BLaER1 treated with 17β-estradiol and CSF1 and Interleukin-3, amounts not matched to agents 10 nM and 100 nM (cell line): ENCODE data around the gene HMG20B.
A peak's percentile ranks its signal among the peaks of the same experiment; 100 is the strongest.

ENCODE experiments used
- H3K27ac ChIP-seq, 11 experiments: shearing (Covaris generic); formaldehyde crosslinking; 2 replicates each; pipeline ENCODE4 v1.8.1; 2022
- H3K27me3 ChIP-seq, 11 experiments: shearing (Covaris generic); formaldehyde crosslinking; 2 replicates each; pipeline ENCODE4 v1.8.1; 2022
- H3K36me3 ChIP-seq, 11 experiments: shearing (Covaris generic); formaldehyde crosslinking; 2 replicates each; pipeline ENCODE4 v1.8.1; 2022
- H3K4me1 ChIP-seq, 10 experiments: shearing (Covaris generic); formaldehyde crosslinking; 2 replicates each; pipeline ENCODE4 v1.8.1; 2022
- H3K4me2 ChIP-seq, 11 experiments: shearing (Covaris generic); formaldehyde crosslinking; 2 replicates each; pipeline ENCODE4 v1.8.1; 2022
- H3K4me3 ChIP-seq, 10 experiments: shearing (Covaris generic); formaldehyde crosslinking; 2 replicates each; pipeline ENCODE4 v1.8.1; 2022
- H3K9ac ChIP-seq, 11 experiments: shearing (Covaris generic); formaldehyde crosslinking; 2 replicates each; pipeline ENCODE4 v1.8.1; 2022
- H3K9me3 ChIP-seq, 11 experiments: shearing (Covaris generic); formaldehyde crosslinking; replicated peaks in 1 of 11; 2 replicates each; pipeline ENCODE4 v1.8.1; 2022
- H4K20me1 ChIP-seq, 11 experiments: shearing (Covaris generic); formaldehyde crosslinking; 2 replicates each; pipeline ENCODE4 v1.8.1; 2022
- Cebpa-rat ChIP-seq, 11 experiments: shearing (Covaris generic); IDR thresholded peaks; 2 replicates each; pipeline ENCODE4 v1.8.1; 2022

The HMG20B gene

GRCh38 chr19:3573162-3573857 is 566 bp downstream of the HMG20B start:
- peaks cover 0 to 36% (median 17%) of the 10 kb centered on the region in 11 experiments; a peak in 16 of 22 replicates for H4K20me1 ChIP-seq
- no peaks in the 10 kb centered on the region for H3K9me3 ChIP-seq
- no peaks in the 10 kb centered on the region for H3K27me3 ChIP-seq
- peaks cover 7 to 34% (median 11%) of the 10 kb centered on the region in 10 experiments for H3K4me1 ChIP-seq
- H3K4me3 ChIP-seq, result peak overlapping the region; percentile 84 to 99 (median 93)
- H3K27ac ChIP-seq, result peak overlapping the region in 10 of 11 experiments; percentile 76 to 95 (median 88); a peak in 21 of 22 replicates
- TF ChIP-seq Cebpa-rat (IDR thresholded peaks at IDR 0.05), result no peak
- peaks cover 13 to 34% (median 28%) of the 10 kb centered on the region in 11 experiments for H3K36me3 ChIP-seq
- peak overlapping the region; percentile 87 to 96 (median 93) for H3K9ac ChIP-seq
- peak overlapping the region; percentile 82 to 96 (median 91) for H3K4me2 ChIP-seq

- Histone ChIP-seq H4K20me1 (peaks cover 0 to 43% (median 17%) of the 10 kb centered on the region in 11 experiments; a peak in 16 of 22 replicates), H3K27me3 (no peaks in the 10 kb centered on the region), H3K27ac (peak overlapping the region in 9 of 11 experiments; percentile 85 to 95 (median 89); a peak in 14 of 22 replicates), H3K36me3 (peaks cover 15 to 40% (median 32%) of the 10 kb centered on the region in 11 experiments), H3K4me2 (peak overlapping the region; percentile 82 to 96 (median 91)), H3K9ac (peak overlapping the region in 10 of 11 experiments; percentile 87 to 96 (median 93); a peak in 18 of 22 replicates), H3K9me3 (no peaks in the 10 kb centered on the region), H3K4me1 (peaks cover 7 to 34% (median 11%) of the 10 kb centered on the region in 10 experiments), H3K4me3 (peak overlapping the region; percentile 84 to 99 (median 93))
- TF ChIP-seq Cebpa-rat (IDR thresholded peaks at IDR 0.05), result no peak
Observed at GRCh38 chr19:3573858-3574637, 1.3 kb downstream of the HMG20B start.

GRCh38 chr19:3575260-3575741 is 2.6 kb downstream of the HMG20B start:
- Histone ChIP-seq H3K36me3 (peaks cover 15 to 40% (median 32%) of the 10 kb centered on the region in 11 experiments), H3K27me3 (no peaks in the 10 kb centered on the region), H3K9me3 (no peaks in the 10 kb centered on the region), H3K4me1 (peaks cover 9 to 34% (median 15%) of the 10 kb centered on the region in 10 experiments), H3K4me2 (no peak overlapping the region), H3K4me3 (no peak overlapping the region), H3K9ac (no peak overlapping the region), H4K20me1 (peaks cover 0 to 46% (median 17%) of the 10 kb centered on the region in 11 experiments; a peak in 16 of 22 replicates), H3K27ac (no peak overlapping the region)
- no peak for TF ChIP-seq Cebpa-rat (IDR thresholded peaks at IDR 0.05)

GRCh38 chr19:3575949-3576673 is 3.4 kb downstream of the HMG20B start:
- Histone ChIP-seq H3K9ac (no peak overlapping the region), H3K4me1 (peaks cover 9 to 34% (median 15%) of the 10 kb centered on the region in 10 experiments), H3K27ac (no peak overlapping the region), H3K36me3 (peaks cover 15 to 40% (median 32%) of the 10 kb centered on the region in 11 experiments), H3K9me3 (no peaks in the 10 kb centered on the region), H3K4me2 (no peak overlapping the region), H3K27me3 (no peaks in the 10 kb centered on the region), H4K20me1 (peaks cover 0 to 46% (median 17%) of the 10 kb centered on the region in 11 experiments; a peak in 16 of 22 replicates), H3K4me3 (no peak overlapping the region)
- TF ChIP-seq Cebpa-rat (IDR thresholded peaks at IDR 0.05), result no peak

GRCh38 chr19:3576696-3577443 is 4.1 kb downstream of the HMG20B start:
- no peak overlapping the region for H3K4me3 ChIP-seq
- H3K36me3 ChIP-seq, result peaks cover 15 to 40% (median 32%) of the 10 kb centered on the region in 11 experiments
- H3K9me3 ChIP-seq, result no peaks in the 10 kb centered on the region
- no peak for TF ChIP-seq Cebpa-rat (IDR thresholded peaks at IDR 0.05)
- H3K4me2 ChIP-seq, result no peak overlapping the region
- peaks cover 0 to 46% (median 17%) of the 10 kb centered on the region in 11 experiments; a peak in 16 of 22 replicates for H4K20me1 ChIP-seq
- peaks cover 4 to 26% (median 10%) of the 10 kb centered on the region in 10 experiments for H3K4me1 ChIP-seq
- H3K27me3 ChIP-seq, result no peaks in the 10 kb centered on the region
- H3K27ac ChIP-seq, result no peak overlapping the region
- no peak overlapping the region for H3K9ac ChIP-seq

- Histone ChIP-seq H3K9me3 (no peaks in the 10 kb centered on the region), H3K9ac (no peak overlapping the region), H3K4me1 (peaks cover 0 to 22% (median 5%) of the 10 kb centered on the region in 10 experiments; a peak in 9 of 20 replicates), H3K4me2 (no peak overlapping the region), H3K27me3 (no peaks in the 10 kb centered on the region), H3K27ac (no peak overlapping the region), H4K20me1 (peaks cover 0 to 46% (median 17%) of the 10 kb centered on the region in 11 experiments; a peak in 16 of 22 replicates), H3K4me3 (no peak overlapping the region), H3K36me3 (peaks cover 15 to 40% (median 32%) of the 10 kb centered on the region in 11 experiments)
- no peak for TF ChIP-seq Cebpa-rat (IDR thresholded peaks at IDR 0.05)
Observed at GRCh38 chr19:3577723-3578344, 5.1 kb downstream of the HMG20B start.

- H3K9me3 ChIP-seq, result no peaks in the 10 kb centered on the region
- TF ChIP-seq Cebpa-rat (IDR thresholded peaks at IDR 0.05), result no peak
- H3K4me1 ChIP-seq, result peaks cover 0 to 22% (median 5%) of the 10 kb centered on the region in 10 experiments; a peak in 9 of 20 replicates
- no peak overlapping the region for H3K4me2 ChIP-seq
- H3K27me3 ChIP-seq, result peaks cover 0 to 3% (median 0%) of the 10 kb centered on the region in 11 experiments; a peak in 7 of 22 replicates
- no peak overlapping the region for H3K9ac ChIP-seq
- no peak overlapping the region for H3K27ac ChIP-seq
- peaks cover 15 to 40% (median 32%) of the 10 kb centered on the region in 11 experiments for H3K36me3 ChIP-seq
- H4K20me1 ChIP-seq, result peaks cover 0 to 41% (median 16%) of the 10 kb centered on the region in 11 experiments; a peak in 16 of 22 replicates
- no peak overlapping the region for H3K4me3 ChIP-seq
Observed at GRCh38 chr19:3578390-3578789, 5.6 kb downstream of the HMG20B start.
